Heart left ventricle (tissue), 16 donors: Measurements from ENCODE around the gene MC1R. TPM values are rescaled to one million over a fixed set of nuclear protein-coding genes. Genes with fewer than 3 reads are reported as not detected.
A peak's percentile ranks its signal among the peaks of the same experiment; 100 is the strongest.

Source experiments
- ATAC-seq, 4 donors: fragments of 200-7000 bp; cut with Tn5 transposase; one replicate each; pipeline ENCODE4 v1.9.1; 2020 to 2022; ENCODE audit warnings: moderate library complexity in 4 of 4, mild to moderate bottlenecking in 3 of 4, moderate number of reproducible peaks in 1 of 4
- DNase-seq, 5 donors: peaks; one replicate each; pipeline ENCODE4 v3.0.0-alpha.2; 2020
- H3K27ac ChIP-seq, 12 donors: fragments of 200-600 bp; sonication (generic) in 4 of 12; one replicate each; pipeline versions ENCODE4 v1.5.0 to v1.8.0; 2016 to 2022; ENCODE audit warnings: mild to moderate bottlenecking in 2 of 12
- H3K27me3 ChIP-seq, 9 donors: fragments of 200-600 bp; sonication (generic) in 2 of 9; one replicate each; pipeline versions ENCODE4 v1.5.1 to v1.8.0; 2016 to 2022; ENCODE audit warnings: mild to moderate bottlenecking in 3 of 9
- H3K36me3 ChIP-seq, 9 donors: fragments of 200-600 bp; sonication (generic) in 2 of 9; one replicate each; pipeline versions ENCODE4 v1.5.0 to v1.8.0; 2018 to 2022; ENCODE audit warnings: mild to moderate bottlenecking in 2 of 9
- H3K4me1 ChIP-seq, 12 donors: fragments of 200-600 bp; sonication (generic) in 4 of 12; one replicate each; pipeline versions ENCODE4 v1.5.0 to v1.8.0; 2016 to 2022; ENCODE audit warnings: mild to moderate bottlenecking in 3 of 12
- H3K4me3 ChIP-seq, 12 donors: fragments of 200-600 bp; sonication (generic) in 4 of 12; one replicate each; pipeline versions ENCODE4 v1.5.0 to v1.8.0; 2017 to 2022; ENCODE audit warnings: mild to moderate bottlenecking in 9 of 12, moderate library complexity in 4 of 12
- H3K9me3 ChIP-seq, 12 donors: fragments of 200-600 bp; sonication (generic) in 4 of 12; one replicate each; pipeline versions ENCODE4 v1.5.0 to v1.8.0; 2016 to 2022; ENCODE audit warnings: mild to moderate bottlenecking in 1 of 12
- POLR2A ChIP-seq, 2 donors: fragments of 450-650 bp; IDR thresholded peaks; one replicate each; pipeline ENCODE4 v1.6.1; 2017; ENCODE audit warnings: antibody characterized with exemption in 2 of 2, mild to moderate bottlenecking in 2 of 2, moderate library complexity in 2 of 2
- WGBS, 4 donors: extraction: QIAGEN DNeasy Blood & Tissue Kit in 2 of 4; methylation state at CpG; one replicate each; pipeline versions ENCODE4 v1.1.5 to v1.1.7; 2013 to 2018; 5-methylcytosine and 5-hydroxymethylcytosine counted together
- intact Hi-C, 10 donors: fragments of 100-400 bp; cut with DNase I; formaldehyde crosslinking; loops; one replicate each; pipeline versions ENCODE4 v1.11.1 to v1.14.2; 2022
- polyA plus RNA-seq, 2 donors: library from polyadenylated mRNA; stranded (reverse); fragments of 200-250 nt; gene quantifications; one replicate each; pipeline ENCODE4 v1.2.3, GENCODE V29; 2013
- total RNA-seq, 9 donors: library from RNA; depleted of rRNA in 2 of 9; stranded (reverse); fragments of >200 nt in 2 of 9; fragmentation: NEBNext Ultra II Directional in 3 of 9; extraction: Animal tissue kit (Norgen Biotek cat#: 25700) in 3 of 9; gene quantifications; one replicate each; pipeline versions ENCODE4 v1.1.0 to v1.2.4, GENCODE V29; 2016 to 2023
- TF ChIP-seq, protein P1 (sequence below), 12 donors: fragments of 200-600 bp; sonication (generic) in 4 of 12; IDR thresholded peaks; one replicate each; pipeline versions ENCODE4 v1.5.0 to v1.8.0; 2018 to 2022; ENCODE audit warnings: antibody characterized with exemption in 12 of 12, mild to moderate bottlenecking in 5 of 12
- donor health status: ischemic (EF 13 %, LVEDD 7.1; RV severe dilation, severe dysfunction).
- donor health status: healthy with polysubstance abuse.
- donor health status: DM: no; HTN: yes; CAD: no.
- donor health status: DM: no; HTN: no; CAD: no.
- donor health status: ischemic (EF 25% LVEDD 6.9; RV normal size, moderate dysfunction).
- donor health status: ischemic (EF 25% LVEDD 5.7; RV mildly dilated, moderate dysfunction).
- donor health status: healthy.
- donor health status: DM: yes; HTN: yes; CAD: no.
- donor health status: ischemic (EF 35%, LVEDD 5.7; RV mildly dilated, moderate dysfunction).
- donor health status: nonischemic (EF 11% LVEDD 7.7; RV severe dilation, severe dysfunction).
- donor health status: DM: yes; HTN: yes; CAD: no.
- donor health status: PGD.
- donor health status: ischemic (EF 29% LVEDD 5.4; RV normal size, mild dysfunction).
- donor health status: nonischemic (EF 23%, LVEDD 6.1; RV moderate dilation, normal function).

Gene MC1R
- total and polyA plus RNA-seq, 11 donors, result 0.42 to 2.1 (median 1.3) TPM

DNA sequence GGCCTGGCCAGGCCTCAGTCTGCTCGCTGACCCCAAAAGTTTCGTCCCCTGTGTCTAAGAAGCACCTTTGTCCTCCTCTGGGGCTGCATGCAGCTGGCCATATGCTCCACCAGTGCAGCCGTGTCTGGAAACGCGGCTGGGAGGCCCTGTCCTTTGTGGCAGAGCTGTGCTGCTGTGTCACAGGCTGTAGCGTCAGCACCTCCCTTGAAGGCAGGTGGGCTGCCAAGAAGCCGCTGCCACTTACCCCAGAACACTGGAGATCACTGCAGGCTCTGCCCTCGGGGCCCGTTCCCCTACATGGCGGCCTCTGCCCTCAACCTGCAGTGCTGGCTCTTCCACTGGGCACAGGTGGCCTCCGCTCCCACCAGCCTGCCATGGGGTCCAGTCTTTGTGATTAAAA is 15.7 kb upstream of the MC1R start:
- Histone ChIP-seq H3K9me3 (no peaks in the 10 kb centered on the region), H3K27me3 (no peaks in the 10 kb centered on the region), H3K36me3 (peaks cover 2 to 81% (median 76%) of the 10 kb centered on the region in 9 donors), H3K4me3 (no peak overlapping the region), H3K4me1 (no peaks in the 10 kb centered on the region), H3K27ac (peak overlapping the region in 1 of 12 donors; percentile 38)
- ATAC-seq (peak in 2 of 4 donors; percentile 3 to 49), DNase-seq (peak in 1 of 5 donors; percentile 45)
- no peak for TF ChIP-seq POLR2A (IDR thresholded peaks at IDR 0.05)
- TF ChIP-seq, protein P1, sequence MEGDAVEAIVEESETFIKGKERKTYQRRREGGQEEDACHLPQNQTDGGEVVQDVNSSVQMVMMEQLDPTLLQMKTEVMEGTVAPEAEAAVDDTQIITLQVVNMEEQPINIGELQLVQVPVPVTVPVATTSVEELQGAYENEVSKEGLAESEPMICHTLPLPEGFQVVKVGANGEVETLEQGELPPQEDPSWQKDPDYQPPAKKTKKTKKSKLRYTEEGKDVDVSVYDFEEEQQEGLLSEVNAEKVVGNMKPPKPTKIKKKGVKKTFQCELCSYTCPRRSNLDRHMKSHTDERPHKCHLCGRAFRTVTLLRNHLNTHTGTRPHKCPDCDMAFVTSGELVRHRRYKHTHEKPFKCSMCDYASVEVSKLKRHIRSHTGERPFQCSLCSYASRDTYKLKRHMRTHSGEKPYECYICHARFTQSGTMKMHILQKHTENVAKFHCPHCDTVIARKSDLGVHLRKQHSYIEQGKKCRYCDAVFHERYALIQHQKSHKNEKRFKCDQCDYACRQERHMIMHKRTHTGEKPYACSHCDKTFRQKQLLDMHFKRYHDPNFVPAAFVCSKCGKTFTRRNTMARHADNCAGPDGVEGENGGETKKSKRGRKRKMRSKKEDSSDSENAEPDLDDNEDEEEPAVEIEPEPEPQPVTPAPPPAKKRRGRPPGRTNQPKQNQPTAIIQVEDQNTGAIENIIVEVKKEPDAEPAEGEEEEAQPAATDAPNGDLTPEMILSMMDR (IDR thresholded peaks at IDR 0.05), result no peak
- intact Hi-C loops, result no loop called here
- 59 to 91% (median 81%) methylated on average over 8 to 11 of the region's 11 CpGs for WGBS, 4 donors

DNA sequence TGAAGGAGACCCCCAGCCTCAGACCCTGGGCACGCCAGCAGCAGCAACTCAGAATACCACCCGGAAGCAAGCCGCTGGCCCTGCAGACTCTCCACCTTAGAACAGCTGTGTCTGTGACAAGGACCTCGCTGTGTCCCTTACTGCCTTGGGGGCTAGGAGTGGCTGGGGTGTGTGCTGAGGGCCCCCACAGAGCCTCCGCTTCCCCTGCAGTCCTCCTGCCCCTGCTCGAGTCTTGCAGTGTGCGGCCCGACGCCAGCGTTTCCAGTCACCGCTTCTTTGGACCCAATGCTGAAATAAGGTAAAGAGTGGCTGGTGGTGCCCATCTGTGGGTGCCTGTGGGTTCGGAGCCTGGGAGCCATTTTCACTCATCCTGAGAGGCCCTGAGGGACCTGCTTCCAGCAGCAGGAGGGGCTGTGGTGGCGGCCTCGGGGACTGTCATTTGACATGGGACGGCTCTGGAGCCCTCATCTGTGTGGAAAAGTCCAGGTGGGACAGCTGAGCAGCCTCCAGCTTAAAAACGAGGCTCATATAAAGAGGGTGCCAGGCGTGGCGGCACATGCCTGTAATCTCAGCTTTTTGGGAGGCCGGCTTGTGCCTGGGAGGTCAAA is 14.7 kb upstream of the MC1R start:
- DNase-seq, result no peak
- WGBS, 4 donors, result 88 to 94% (median 93%) methylated on average over 18 to 19 of the region's 19 CpGs

DNA sequence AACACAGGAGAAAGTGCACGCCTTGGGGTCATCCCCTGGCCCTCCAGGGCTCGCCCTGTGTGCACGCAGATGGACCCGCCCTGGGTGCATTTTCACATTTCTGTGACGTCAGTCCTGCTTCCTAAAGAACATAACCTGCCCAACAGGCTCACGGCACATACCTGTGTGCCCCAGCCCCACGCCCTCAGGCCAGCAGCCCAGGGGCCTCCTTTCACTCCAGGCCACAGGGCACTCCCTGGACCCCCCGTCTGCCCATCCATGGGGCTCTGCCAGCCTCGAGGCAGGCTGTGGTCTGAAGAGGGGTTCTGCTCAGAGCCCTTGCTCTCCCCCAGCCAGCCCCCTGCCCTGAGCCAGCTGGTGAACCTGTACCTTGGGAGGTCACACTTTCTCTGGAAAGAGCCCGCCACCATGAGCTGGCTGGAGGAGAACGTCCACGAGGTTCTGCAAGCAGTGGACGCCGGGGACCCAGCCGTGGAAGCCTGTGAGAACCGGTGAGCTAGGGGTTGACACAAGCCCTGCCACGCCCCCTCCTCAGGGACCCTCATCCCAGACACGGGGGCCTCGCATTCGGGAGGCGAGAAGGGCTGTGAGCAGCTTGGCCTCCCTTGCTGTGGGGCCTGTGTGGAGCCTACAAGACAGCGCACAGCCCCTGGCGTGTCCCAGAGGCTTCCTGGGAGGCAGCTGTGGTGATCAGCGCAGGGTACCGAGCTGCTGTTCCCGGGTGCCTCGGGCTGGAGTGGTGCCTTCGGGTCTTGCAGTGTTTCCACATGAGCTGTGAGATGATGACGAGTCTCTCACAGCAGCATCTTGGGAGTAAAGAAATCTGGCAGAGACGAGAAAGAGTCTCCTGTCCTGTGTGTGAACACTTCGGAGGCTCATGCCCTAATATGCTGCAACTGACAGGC is 13.8 kb upstream of the MC1R start:
- ATAC-seq (no peak), DNase-seq (no peak)
- no peaks in the 10 kb centered on the region for H3K27me3 ChIP-seq
- H3K27ac ChIP-seq, result no peak overlapping the region
- TF ChIP-seq POLR2A (IDR thresholded peaks at IDR 0.05), result no peak
- TF ChIP-seq, protein P1 (IDR thresholded peaks at IDR 0.05), result no peak
- intact Hi-C loops, result no loop called here
- no peaks in the 10 kb centered on the region for H3K9me3 ChIP-seq
- H3K4me1 ChIP-seq, result peaks cover 0 to 4% (median under 1%) of the 10 kb centered on the region in 12 donors
- H3K4me3 ChIP-seq, result no peak overlapping the region
- 85 to 89% (median 88%) methylated on average over 27 to 31 of the region's 31 CpGs for WGBS, 4 donors
- H3K36me3 ChIP-seq, result peaks cover 0 to 77% (median 67%) of the 10 kb centered on the region in 9 donors

More for the DNA sequence above, 14.7 kb upstream of the MC1R start:
- ATAC-seq, result no peak
- Histone ChIP-seq H3K4me1 (no peaks in the 10 kb centered on the region), H3K4me3 (no peak overlapping the region), H3K27me3 (no peaks in the 10 kb centered on the region), H3K27ac (no peak overlapping the region), H3K36me3 (peaks cover 0 to 79% (median 69%) of the 10 kb centered on the region in 9 donors), H3K9me3 (no peaks in the 10 kb centered on the region)
- TF ChIP-seq, protein P1 (IDR thresholded peaks at IDR 0.05), result no peak
- no peak for TF ChIP-seq POLR2A (IDR thresholded peaks at IDR 0.05)
- intact Hi-C loops, result no loop called here

DNA sequence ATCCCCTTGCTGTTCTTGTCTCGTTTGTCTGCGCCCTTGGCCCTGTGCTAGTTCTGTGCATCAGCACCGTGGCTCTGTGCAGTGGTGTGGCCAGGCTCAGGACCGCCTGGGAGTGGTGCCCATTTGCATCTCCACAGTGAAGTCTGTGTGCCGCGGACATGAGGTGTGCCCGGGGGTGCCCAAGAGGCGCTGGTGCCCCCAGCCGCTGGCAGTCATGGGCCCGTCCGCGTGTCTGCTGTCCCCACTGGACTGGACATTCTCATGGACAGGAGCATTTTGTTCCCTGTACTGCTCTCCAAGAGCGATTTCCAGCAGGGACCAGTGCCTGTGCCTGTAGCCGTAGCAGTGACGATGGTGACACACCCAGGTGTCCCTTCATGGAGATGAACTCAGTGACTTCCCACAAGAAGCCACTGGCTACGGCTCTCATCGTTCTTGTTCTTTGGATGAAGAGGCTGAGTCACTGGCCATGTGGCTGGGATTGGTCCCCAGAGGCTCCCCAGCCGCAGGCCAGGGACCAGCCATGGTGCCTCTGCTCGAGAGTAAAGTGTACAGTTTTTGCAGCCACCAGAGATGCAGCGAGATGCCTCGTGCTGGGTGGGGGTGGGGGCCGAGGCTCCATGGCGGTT is 13.0 kb upstream of the MC1R start:
- Histone ChIP-seq H3K27me3 (no peaks in the 10 kb centered on the region), H3K4me3 (no peak overlapping the region), H3K4me1 (peaks cover 0 to 12% (median 8%) of the 10 kb centered on the region in 12 donors), H3K36me3 (peaks cover 0 to 71% (median 64%) of the 10 kb centered on the region in 9 donors), H3K9me3 (no peaks in the 10 kb centered on the region), H3K27ac (no peak overlapping the region)
- WGBS, 4 donors, result 77 to 92% (median 91%) methylated on average over 8 to 23 of the region's 23 CpGs
- intact Hi-C loops, result no loop called here
- no peak for DNase-seq
- TF ChIP-seq, protein P1 (IDR thresholded peaks at IDR 0.05), result no peak
- no peak for TF ChIP-seq POLR2A (IDR thresholded peaks at IDR 0.05)
- ATAC-seq, result no peak
